GM23248 (cell line): ENCODE data around the gene SLC6A19. TPM values are rescaled to one million over a fixed set of nuclear protein-coding genes. Genes with fewer than 3 reads are reported as not detected.
A peak's percentile ranks its signal among the peaks of the same experiment; 100 is the strongest.

Experiments used
- DNase-seq: peaks from one replicate; pipeline ENCODE4 v3.0.0-alpha.2; 2015
- H2AFZ ChIP-seq: fragments of 200-600 bp; sonication (generic); 2 replicates; pipeline ENCODE4 v1.6.1; 2016; ENCODE audit warnings: antibody characterized with exemption
- H3F3A ChIP-seq: fragments of 200-600 bp; sonication (generic); 2 replicates; pipeline ENCODE4 v1.6.1; 2016; ENCODE audit warnings: mild to moderate bottlenecking, antibody characterized with exemption, mixed run types; ENCODE audit not compliant: insufficient read depth
- H3K27ac ChIP-seq: fragments of 200-600 bp; sonication (generic); 2 replicates; pipeline ENCODE4 v1.5.1; 2016; ENCODE audit warnings: mild to moderate bottlenecking
- H3K27me3 ChIP-seq: fragments of 200-600 bp; sonication (generic); replicated peaks from 2 replicates; pipeline ENCODE4 v1.6.1; 2016; ENCODE audit warnings: mild to moderate bottlenecking; ENCODE audit not compliant: insufficient read depth
- H3K36me3 ChIP-seq: fragments of 200-600 bp; sonication (generic); 2 replicates; pipeline ENCODE4 v1.6.1; 2016; ENCODE audit warnings: low read depth, mild to moderate bottlenecking
- H3K4me1 ChIP-seq: fragments of 200-600 bp; sonication (generic); 2 replicates; pipeline ENCODE4 v1.6.1; 2016; ENCODE audit warnings: mild to moderate bottlenecking; ENCODE audit not compliant: insufficient read depth
- H3K4me2 ChIP-seq: fragments of 200-600 bp; sonication (generic); one replicate; pipeline ENCODE4 v1.6.1; 2016; ENCODE audit warnings: mild to moderate bottlenecking; ENCODE audit not compliant: unreplicated experiment
- H3K4me3 ChIP-seq: fragments of 200-600 bp; sonication (generic); 2 replicates; pipeline ENCODE4 v1.5.1; 2016; ENCODE audit warnings: mild to moderate bottlenecking
- H3K79me2 ChIP-seq: fragments of 200-600 bp; sonication (generic); 2 replicates; pipeline ENCODE4 v1.6.1; 2016; ENCODE audit warnings: mild to moderate bottlenecking; ENCODE audit not compliant: insufficient read depth
- H3K9ac ChIP-seq: fragments of 200-600 bp; sonication (generic); 2 replicates; pipeline ENCODE4 v1.6.1; 2016; ENCODE audit warnings: mild to moderate bottlenecking
- H3K9me2 ChIP-seq: fragments of 200-600 bp; sonication (generic); 2 replicates; pipeline ENCODE4 v1.6.1; 2016; ENCODE audit warnings: mixed run types, mild to moderate bottlenecking, moderate library complexity; ENCODE audit not compliant: insufficient read depth
- H3K9me3 ChIP-seq: fragments of 200-600 bp; sonication (generic); one replicate; pipeline ENCODE4 v1.6.1; 2017; ENCODE audit warnings: low read depth
- H4K20me1 ChIP-seq: fragments of 200-600 bp; sonication (generic); 2 replicates; pipeline ENCODE4 v1.6.0; 2016; ENCODE audit not compliant: insufficient read depth
- EZH2 ChIP-seq: fragments of 200-600 bp; sonication (generic); IDR thresholded peaks from 2 replicates; pipeline ENCODE4 v1.6.1; 2018; ENCODE audit warnings: antibody characterized with exemption, mild to moderate bottlenecking; ENCODE audit not compliant: insufficient read depth, poor library complexity, severe bottlenecking
- EZH2phosphoT487 ChIP-seq: fragments of 200-600 bp; sonication (generic); IDR thresholded peaks from 2 replicates; pipeline ENCODE4 v1.6.1; 2018; ENCODE audit warnings: antibody characterized with exemption, moderate library complexity, mild to moderate bottlenecking, low read depth; ENCODE audit not compliant: insufficient read depth
- WGBS, 2 experiments: methylation state at CpG; one replicate each; pipeline ENCODE4 v1.1.6; 2015 to 2017; ENCODE audit warnings: low lambda C conversion rate in 2 of 2, low coverage in 1 of 2; ENCODE audit errors: missing lambda C conversion rate in 2 of 2; 5-methylcytosine and 5-hydroxymethylcytosine counted together
- in situ Hi-C: fragments of 300-500 bp; cut with MboI; formaldehyde crosslinking; loops from 2 replicates; pipeline ENCODE4 v1.15.0; 2020
- polyA plus RNA-seq: library from polyadenylated mRNA; unstranded; fragments of >200 nt; fragmentation: Nextera tagmentation; extraction: Ambion mirVana; gene quantifications from 2 replicates; pipeline ENCODE4 v1.2.1, GENCODE V29; 2016
- total RNA-seq: library from RNA; depleted of rRNA; stranded (reverse); fragments of >200 nt; shearing (Covaris generic); gene quantifications from 2 replicates; pipeline ENCODE4 v1.2.3, GENCODE V29; 2014

Gene SLC6A19
- total and polyA plus RNA-seq, 2 experiments from 2014 or later, result not detected

DNA sequence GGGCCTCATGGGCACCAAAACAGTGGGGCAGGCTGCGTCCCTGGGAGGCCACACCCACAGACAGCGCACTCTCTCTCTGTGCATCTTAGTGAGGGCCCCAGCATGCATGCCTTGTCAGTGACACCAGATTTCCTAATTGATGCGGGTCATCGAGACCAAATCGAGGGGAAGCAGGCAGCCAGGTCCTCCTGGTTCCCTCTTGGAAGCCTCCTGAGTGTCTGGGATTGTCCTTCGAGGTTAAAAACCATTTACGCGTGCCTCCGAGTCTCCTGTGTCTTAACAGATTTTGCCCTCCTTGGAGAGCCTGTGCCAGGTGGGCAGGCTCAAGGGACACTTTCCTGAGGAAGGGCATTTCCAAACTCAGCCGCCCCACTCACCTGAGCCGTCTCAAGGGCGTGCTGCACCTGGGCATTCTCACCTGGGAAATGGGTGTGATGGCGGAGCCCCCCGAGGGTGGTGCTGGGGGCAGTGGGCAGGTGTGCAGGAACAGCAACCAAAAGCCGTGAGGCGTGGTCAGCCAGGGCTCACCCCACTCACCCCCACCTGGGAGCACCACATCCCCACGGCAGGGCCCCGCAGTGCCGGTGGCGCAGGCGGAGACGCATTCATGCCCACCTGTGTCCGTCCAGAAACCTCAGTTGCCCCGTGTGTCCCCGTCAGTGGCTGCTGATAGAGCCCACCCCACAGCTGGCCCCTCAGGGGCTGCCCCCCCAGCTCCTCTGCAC is 2.7 kb downstream of the SLC6A19 start:
- in situ Hi-C loops, result no loop called here
- no peak overlapping the region for H3K4me3 ChIP-seq
- H3K9ac ChIP-seq, result no peak overlapping the region
- H3K9me2 ChIP-seq, result no peaks in the 10 kb centered on the region
- TF ChIP-seq EZH2 (no peak), EZH2phosphoT487 (no peak)
- no peaks in the 10 kb centered on the region for H3K4me1 ChIP-seq
- H3K27ac ChIP-seq, result no peak overlapping the region
- no peaks in the 10 kb centered on the region for H3K9me3 ChIP-seq
- no peak overlapping the region for H2AFZ ChIP-seq
- DNase-seq, result no peak
- no peaks in the 10 kb centered on the region for H4K20me1 ChIP-seq
- H3K79me2 ChIP-seq, result no peaks in the 10 kb centered on the region
- H3F3A ChIP-seq, result no peaks in the 10 kb centered on the region
- WGBS, 2 experiments, result 42 to 46% methylated on average over 21 to 24 of the region's 25 CpGs
- H3K27me3 ChIP-seq, result peaks cover 25% of the 10 kb centered on the region
- H3K36me3 ChIP-seq, result no peaks in the 10 kb centered on the region
- no peak overlapping the region for H3K4me2 ChIP-seq

DNA sequence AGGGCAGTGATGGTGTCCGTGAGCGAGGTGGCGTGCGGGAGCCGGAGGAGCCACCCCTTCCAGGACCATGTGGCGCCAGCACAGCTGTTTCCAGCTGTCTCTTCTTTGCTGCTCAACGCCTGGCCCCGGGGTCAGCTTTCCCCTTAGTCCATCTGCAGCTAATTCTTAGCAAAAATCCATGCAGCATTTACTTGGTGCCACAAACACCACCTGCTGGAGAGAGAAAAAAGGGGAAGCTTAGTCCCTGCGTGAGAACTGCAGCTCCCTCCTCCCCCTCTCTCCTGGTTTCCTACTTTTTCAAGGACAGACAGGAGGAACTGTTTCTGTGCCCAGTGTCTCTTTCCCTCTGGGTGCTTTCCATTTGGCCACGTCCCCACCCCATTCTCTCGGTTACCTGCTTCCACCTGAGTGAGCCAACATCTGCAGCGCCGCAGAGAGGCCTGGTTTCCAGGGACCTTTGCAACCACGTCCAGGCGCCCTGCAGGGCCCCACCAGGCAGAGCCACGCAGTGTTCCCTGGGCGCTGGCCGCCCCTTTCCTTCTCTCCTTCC is 3.4 kb downstream of the SLC6A19 start:
- H3K4me3 ChIP-seq, result no peak overlapping the region
- H3K79me2 ChIP-seq, result no peaks in the 10 kb centered on the region
- TF ChIP-seq EZH2phosphoT487 (no peak), EZH2 (no peak)
- H2AFZ ChIP-seq, result no peak overlapping the region
- H4K20me1 ChIP-seq, result no peaks in the 10 kb centered on the region
- H3K27me3 ChIP-seq, result peaks cover 18% of the 10 kb centered on the region
- H3K27ac ChIP-seq, result no peak overlapping the region
- no peak overlapping the region for H3K4me2 ChIP-seq
- H3K36me3 ChIP-seq, result no peaks in the 10 kb centered on the region
- no peaks in the 10 kb centered on the region for H3K9me3 ChIP-seq
- H3K9me2 ChIP-seq, result no peaks in the 10 kb centered on the region
- in situ Hi-C loops, result no loop called here
- WGBS, 2 experiments, result 6% methylated on average over 18 of the region's 18 CpGs
- DNase-seq, result peak; percentile 56
- no peaks in the 10 kb centered on the region for H3K4me1 ChIP-seq
- no peaks in the 10 kb centered on the region for H3F3A ChIP-seq
- no peak overlapping the region for H3K9ac ChIP-seq

DNA sequence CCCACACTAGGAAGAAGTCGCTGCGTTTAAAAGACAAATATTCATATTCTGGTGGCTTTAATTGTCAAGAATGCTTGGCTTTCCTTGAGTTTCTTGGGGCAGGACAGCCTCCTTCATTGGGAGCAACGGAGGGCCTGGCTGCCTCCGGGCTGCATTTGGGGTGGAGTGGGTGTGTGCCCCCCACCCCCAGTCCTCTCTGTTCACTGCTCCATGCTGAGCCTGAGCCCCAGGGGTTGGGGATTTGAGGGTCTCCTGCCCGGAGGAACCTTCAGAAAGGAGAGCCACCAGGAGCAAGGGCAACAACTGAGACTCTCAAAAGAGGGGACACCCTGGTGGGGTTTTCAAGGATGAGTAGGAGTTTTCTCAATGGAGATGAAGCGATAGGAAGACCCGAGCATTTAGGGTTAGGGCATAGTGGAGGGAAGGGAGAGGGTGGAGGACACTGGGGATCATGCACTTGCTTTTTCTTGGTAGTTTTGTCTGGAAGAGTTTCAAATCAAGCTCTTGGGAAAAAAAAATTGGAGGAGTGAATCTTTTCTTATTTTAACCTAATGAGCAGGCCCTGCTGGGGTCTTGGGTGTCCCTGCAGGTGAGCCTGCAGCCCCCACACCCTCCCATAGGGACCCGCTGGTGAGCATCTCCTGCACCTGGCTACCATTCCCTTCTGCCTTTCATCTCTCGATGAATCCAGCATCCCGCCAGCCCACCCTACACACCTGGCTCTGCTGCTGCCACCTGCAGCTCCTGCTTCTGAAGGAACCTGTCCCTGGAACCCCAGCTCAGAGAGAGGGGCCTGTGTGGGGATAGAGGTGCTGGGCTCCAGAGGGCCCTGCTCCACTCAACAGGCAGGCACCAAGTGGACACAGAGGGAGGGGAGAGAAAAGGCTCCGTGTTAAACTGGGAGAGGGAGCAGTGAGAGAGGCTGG is 4.1 kb downstream of the SLC6A19 start:
- Histone ChIP-seq H2AFZ (no peak overlapping the region), H3K4me2 (no peak overlapping the region), H3K9me3 (no peaks in the 10 kb centered on the region), H3K27me3 (peaks cover 14% of the 10 kb centered on the region), H3K9me2 (no peaks in the 10 kb centered on the region), H3K9ac (no peak overlapping the region), H3F3A (no peaks in the 10 kb centered on the region), H3K36me3 (no peaks in the 10 kb centered on the region), H3K27ac (no peak overlapping the region), H3K79me2 (no peaks in the 10 kb centered on the region), H3K4me3 (no peak overlapping the region), H4K20me1 (no peaks in the 10 kb centered on the region), H3K4me1 (no peaks in the 10 kb centered on the region)
- 29 to 31% methylated on average over 11 of the region's 11 CpGs for WGBS, 2 experiments
- TF ChIP-seq EZH2, result no peak
- TF ChIP-seq EZH2phosphoT487, result no peak
- in situ Hi-C loops, result no loop called here
- no peak for DNase-seq

DNA sequence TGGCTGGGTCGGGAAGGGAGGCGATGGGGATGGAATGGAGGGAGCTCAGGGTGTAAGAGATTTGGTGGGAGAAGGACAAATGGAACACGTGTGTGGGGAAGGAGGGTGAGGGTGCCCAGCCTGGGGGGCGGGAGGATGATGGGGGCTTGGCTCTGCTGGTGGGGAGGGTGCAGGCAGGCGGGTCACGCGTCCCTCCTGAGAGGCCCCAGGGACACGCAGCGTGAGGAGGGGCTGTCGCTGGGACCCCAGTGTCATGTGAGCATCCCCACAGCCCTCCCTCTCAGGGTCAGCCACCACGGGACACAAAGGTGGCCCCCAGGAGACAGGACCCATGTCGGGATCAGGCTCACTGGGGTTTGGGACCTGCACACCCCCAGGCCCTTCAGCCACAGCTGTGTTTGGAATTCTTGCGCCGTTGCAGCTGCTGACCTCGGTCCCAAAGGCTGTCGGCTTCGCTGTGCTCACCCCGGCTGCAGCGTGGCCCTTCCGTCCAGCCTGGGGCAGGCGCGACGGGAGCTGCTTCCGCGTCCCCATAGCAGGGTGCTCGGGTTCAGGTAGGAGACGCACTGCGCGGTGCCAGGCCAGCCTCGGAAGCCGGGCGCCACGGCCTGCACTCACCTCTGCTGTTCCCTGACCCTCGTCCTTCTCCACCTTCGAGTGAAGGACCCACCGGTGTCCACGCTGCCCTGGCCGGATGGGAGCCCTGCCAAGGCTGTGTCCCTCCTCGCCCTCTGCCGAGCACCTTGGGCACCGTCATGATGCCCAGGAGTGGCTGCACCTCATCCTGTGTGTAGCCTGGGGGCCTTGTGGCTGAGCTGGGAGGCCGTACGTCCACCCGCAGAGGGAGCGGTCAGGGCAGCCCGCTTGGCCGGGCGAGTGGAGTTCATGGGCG is 5.4 kb downstream of the SLC6A19 start:
- H3K27ac ChIP-seq, result no peak overlapping the region
- no peaks in the 10 kb centered on the region for H3K4me1 ChIP-seq
- no peak for DNase-seq
- no peak overlapping the region for H3K4me2 ChIP-seq
- no peaks in the 10 kb centered on the region for H4K20me1 ChIP-seq
- TF ChIP-seq EZH2 (no peak), EZH2phosphoT487 (no peak)
- H3K36me3 ChIP-seq, result no peaks in the 10 kb centered on the region
- H3K9me2 ChIP-seq, result no peaks in the 10 kb centered on the region
- H3F3A ChIP-seq, result no peaks in the 10 kb centered on the region
- peaks cover 14% of the 10 kb centered on the region for H3K27me3 ChIP-seq
- no peak overlapping the region for H3K4me3 ChIP-seq
- H2AFZ ChIP-seq, result no peak overlapping the region
- no peaks in the 10 kb centered on the region for H3K79me2 ChIP-seq
- WGBS, 2 experiments, result 60 to 63% methylated on average over 40 to 49 of the region's 49 CpGs
- in situ Hi-C loops, result no loop called here
- no peaks in the 10 kb centered on the region for H3K9me3 ChIP-seq
- no peak overlapping the region for H3K9ac ChIP-seq
